ENCODE data around the gene ARL4A. TPM values are rescaled to one million over a fixed set of nuclear protein-coding genes. Genes with fewer than 3 reads are reported as not detected.

Gene ARL4A
- total and polyA plus RNA-seq, 2 of the 8 experiments (the other 6 are each of a cell fraction or from before 2014, with no cell fraction given) = 14.5 to 29.2 TPM

DNA sequence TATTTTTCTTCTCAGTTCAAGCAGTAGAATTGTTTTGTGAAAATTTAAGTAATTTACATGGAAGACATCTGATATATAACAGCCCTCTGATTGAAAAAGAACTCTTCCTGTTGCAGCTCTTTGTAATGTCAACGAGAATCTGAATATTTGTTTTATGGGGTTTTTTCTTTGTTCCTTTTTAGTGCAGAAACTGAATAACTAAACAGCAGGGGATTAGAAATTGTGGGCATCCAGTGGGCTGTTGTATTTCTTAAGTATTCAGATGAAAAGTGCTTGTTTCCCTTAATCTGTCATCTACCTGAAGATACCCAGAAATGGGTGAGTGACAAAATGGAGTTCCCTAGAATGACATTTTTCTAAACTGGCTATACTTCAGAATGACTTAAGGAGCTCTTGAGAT is 7.4 kb downstream of the ARL4A start:
- Histone ChIP-seq H3K27ac (ENCODE audit: low read depth, low read length) (no peak overlapping the region), H3K36me3 (ENCODE audit: control insufficient read depth in 2 of 4, insufficient read depth in 4 of 4, low read length in 3 of 4) (no peaks in the 10 kb centered on the region; a peak in 1 of 8 replicates), H2AK5ac (ENCODE audit: low read depth, low read length) (no peak overlapping the region), H3K23me2 (ENCODE audit: low read depth, low read length) (no peaks in the 10 kb centered on the region), H3K79me1 (ENCODE audit: low read depth, low read length) (no peaks in the 10 kb centered on the region), H4K5ac (ENCODE audit: insufficient read length, low read depth, low read length) (no peak overlapping the region), H3K23ac (ENCODE audit: insufficient read length) (no peak overlapping the region), H2BK5ac (ENCODE audit: low read depth, low read length) (no peak overlapping the region), H3K9me3 (ENCODE audit: insufficient read depth in 2 of 2, low read depth in 1 of 2, low read length in 1 of 2) (no peaks in the 10 kb centered on the region; a peak in 1 of 4 replicates), H3K18ac (ENCODE audit: extremely low read depth, low read length) (no peak overlapping the region), H3K9ac (replicated peaks in 1 of 4; ENCODE audit: extremely low read depth in 1 of 4, low read depth in 3 of 4, low read length in 3 of 4) (no peak overlapping the region), H3K14ac (ENCODE audit: insufficient read length) (no peak overlapping the region), H4K20me1 (replicated peaks in 1 of 2; ENCODE audit: control insufficient read depth in 1 of 2, insufficient read depth in 2 of 2, low read length in 2 of 2) (no peaks in the 10 kb centered on the region), H3K27me3 (replicated peaks in 1 of 4; ENCODE audit: control insufficient read depth in 3 of 4, extremely low read depth in 1 of 4, insufficient read depth in 3 of 4, low read length in 3 of 4) (no peaks in the 10 kb centered on the region), H4K91ac (replicated peaks; ENCODE audit: insufficient read length, low read length) (no peak overlapping the region), H2BK12ac (ENCODE audit: low read depth, low read length) (no peak overlapping the region), H4K8ac (ENCODE audit: extremely low read depth, insufficient read depth, low read length) (no peak overlapping the region), H2BK15ac (ENCODE audit: low read length) (no peak overlapping the region), H2AFZ (ENCODE audit: low read length) (no peak overlapping the region), H3K4ac (replicated peaks; ENCODE audit: insufficient read length, low read depth, low read length) (no peak overlapping the region), H3K4me2 (ENCODE audit: insufficient read depth in 1 of 2, low read depth in 2 of 2, low read length in 2 of 2) (no peak overlapping the region), H3K79me2 (ENCODE audit: control insufficient read depth in 1 of 2, insufficient read depth in 2 of 2, low read length in 2 of 2) (peaks cover 0 to 54% of the 10 kb centered on the region in 2 experiments; a peak in 3 of 4 replicates), H2BK120ac (replicated peaks; ENCODE audit: low read depth, low read length) (no peak overlapping the region), H2BK20ac (ENCODE audit: low read length) (no peak overlapping the region), H3K4me1 (replicated peaks in 1 of 4; ENCODE audit: control insufficient read depth in 3 of 4, insufficient read depth in 4 of 4, low read length in 3 of 4) (no peaks in the 10 kb centered on the region; a peak in 1 of 7 replicates), H3K4me3 (ENCODE audit: extremely low read depth in 1 of 4, insufficient read depth in 2 of 4, low read depth in 3 of 4, low read length in 4 of 4) (no peak overlapping the region), H3K56ac (replicated peaks; ENCODE audit: insufficient read length, low read depth, low read length) (no peak overlapping the region)
- no peak for TF ChIP-seq SP2 (IDR thresholded peaks at IDR 0.05; ENCODE audit: low read length)
- TF ChIP-seq CBX5 (IDR thresholded peaks at IDR 0.05; ENCODE audit: low read depth, low read length) = no peak
- no peak for TF ChIP-seq CREB1 (IDR thresholded peaks at IDR 0.05)
- no peak for TF ChIP-seq EP300 (IDR thresholded peaks at IDR 0.05; ENCODE audit: borderline replicate concordance in 1 of 2, low read depth in 2 of 2, low read length in 2 of 2)
- TF ChIP-seq TCF12 (IDR thresholded peaks at IDR 0.05; ENCODE audit: low read depth, low read length) = no peak
- no peak for TF ChIP-seq POLR2AphosphoS5 (IDR thresholded peaks at IDR 0.05; ENCODE audit: low read depth, low read length)
- TF ChIP-seq POLR2A (IDR thresholded peaks at IDR 0.05; ENCODE audit: control extremely low read depth in 1 of 2, low read depth in 2 of 2, low read length in 2 of 2) = no peak
- no peak for TF ChIP-seq RNF2 (IDR thresholded peaks at IDR 0.05; ENCODE audit: borderline replicate concordance, low read depth, low read length, missing control alignments, poor library complexity, severe bottlenecking)
- TF ChIP-seq POU5F1 (IDR thresholded peaks at IDR 0.05; ENCODE audit: low read depth, low read length) = no peak
- no peak for TF ChIP-seq KDM5A (IDR thresholded peaks at IDR 0.05; ENCODE audit: low read length)
- no peak for FAIRE-seq
- POLR2A ChIA-PET (ENCODE audit: partially characterized antibody) = interaction anchor here (1.3 kb wide), 1 partner anchor 21 kb away, joined by 4 read pairs; no protein-coding TSS in a partner anchor
- 52% methylated on average over 1 of the region's 1 CpG; no CpG with 5 or more reads in 1 of the 2 experiments for WGBS, 2 experiments (ENCODE audit: extremely low coverage in 1 of 2, insufficient coverage in 1 of 2, insufficient read length in 1 of 2, insufficient replicate concordance in 2 of 2, low coverage in 1 of 2, low lambda C conversion rate in 2 of 2, missing lambda C conversion rate in 1 of 2)
- DNase-seq (ENCODE audit: low read depth in 1 of 2, low spot score in 2 of 2) = no peak
- CTCF ChIA-PET (ENCODE audit: partially characterized antibody) = interaction anchor here (3.1 kb wide), 1 partner anchor 8 kb away, joined by 17 read pairs; the partner anchor contains the start of gene ARL4A

All from H1 (cell line).